Measurements from ENCODE around the gene UBE2J1.
A peak's percentile ranks its signal among the peaks of the same experiment; 100 is the strongest.

Gene UBE2J1

DNA sequence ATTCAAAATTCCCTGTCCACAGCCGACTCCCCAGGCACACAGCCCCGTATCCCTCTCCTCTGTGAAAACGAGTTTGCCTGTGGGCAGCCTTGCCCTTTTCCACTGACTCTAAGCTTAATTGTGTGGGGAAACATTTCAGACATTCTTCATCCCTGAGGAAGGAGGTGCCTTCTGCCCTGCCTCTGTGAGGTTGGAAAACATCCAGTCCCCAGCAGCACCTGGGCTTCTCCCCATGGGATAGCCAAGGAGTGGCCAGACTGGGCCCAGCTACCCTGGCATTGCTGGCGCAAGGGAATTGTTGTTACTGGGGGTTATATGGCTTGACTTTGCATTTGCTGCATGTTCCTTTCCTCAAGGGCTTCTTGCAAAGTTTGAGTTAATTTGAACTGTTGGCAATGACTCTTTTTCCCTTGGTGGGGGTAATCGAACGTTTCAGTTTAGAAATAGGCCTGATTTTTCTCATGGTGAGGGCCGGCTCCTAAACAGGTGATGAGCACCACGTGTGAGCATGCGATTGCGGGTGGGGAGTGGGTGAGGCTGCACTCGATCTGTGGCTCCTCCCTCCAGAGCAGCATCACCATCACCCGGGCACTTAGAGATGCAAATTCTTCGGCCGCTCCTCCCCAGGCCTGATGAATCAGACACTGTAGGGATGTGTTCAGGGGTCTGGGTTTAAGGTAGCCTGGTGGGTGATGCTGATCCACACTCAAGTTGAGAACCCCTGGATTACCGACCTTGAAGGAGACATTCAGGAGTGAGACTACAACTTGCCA is 67.4 kb downstream of the UBE2J1 start:
- Histone ChIP-seq H3K18ac (ENCODE audit: low read length) (no peak overlapping the region), H2AFZ (ENCODE audit: insufficient read depth, low read length, poor library complexity) (no peak overlapping the region), H3K9me3 (ENCODE audit: insufficient read depth, low read depth, low read length) (peaks cover 1% of the 10 kb centered on the region), H3K23ac (ENCODE audit: low read length) (no peak overlapping the region), H2AK5ac (ENCODE audit: low read length) (no peak overlapping the region), H3K27me3 (ENCODE audit: insufficient read depth, low read length) (no peaks in the 10 kb centered on the region), H2BK5ac (ENCODE audit: low read depth, low read length, poor library complexity) (no peak overlapping the region), H3K36me3 (ENCODE audit: control insufficient read depth in 1 of 2, insufficient read depth in 2 of 2, low read length in 2 of 2) (no peaks in the 10 kb centered on the region), H3K4me3 (ENCODE audit: low read depth, low read length) (no peak overlapping the region), H3K4me1 (ENCODE audit: control insufficient read depth in 1 of 2, insufficient read depth in 2 of 2, low read length in 2 of 2) (no peaks in the 10 kb centered on the region), H3K9ac (ENCODE audit: low read length) (no peak overlapping the region), H3K79me2 (ENCODE audit: control insufficient read depth, insufficient read depth, low read length, poor library complexity) (no peaks in the 10 kb centered on the region), H3K4ac (ENCODE audit: low read depth, low read length) (no peak overlapping the region), H4K8ac (ENCODE audit: low read depth, low read length) (no peak overlapping the region), H4K91ac (ENCODE audit: low read depth, low read length) (no peak overlapping the region), H2BK12ac (ENCODE audit: low read length) (no peak overlapping the region), H3K79me1 (ENCODE audit: low read length) (no peaks in the 10 kb centered on the region), H4K12ac (ENCODE audit: low read depth, low read length) (no peak overlapping the region), H3K14ac (ENCODE audit: low read length) (no peak overlapping the region), H3K27ac (ENCODE audit: low read depth, low read length) (no peak overlapping the region), H2BK120ac (ENCODE audit: insufficient read depth, low read length, poor library complexity) (no peak overlapping the region), H3K4me2 (ENCODE audit: low read length) (no peak overlapping the region)
- no peak for DNase-seq
- WGBS (ENCODE audit: extremely low coverage, insufficient coverage, insufficient read length) = no CpG with 5 or more reads among the region's 15 CpGs

DNA sequence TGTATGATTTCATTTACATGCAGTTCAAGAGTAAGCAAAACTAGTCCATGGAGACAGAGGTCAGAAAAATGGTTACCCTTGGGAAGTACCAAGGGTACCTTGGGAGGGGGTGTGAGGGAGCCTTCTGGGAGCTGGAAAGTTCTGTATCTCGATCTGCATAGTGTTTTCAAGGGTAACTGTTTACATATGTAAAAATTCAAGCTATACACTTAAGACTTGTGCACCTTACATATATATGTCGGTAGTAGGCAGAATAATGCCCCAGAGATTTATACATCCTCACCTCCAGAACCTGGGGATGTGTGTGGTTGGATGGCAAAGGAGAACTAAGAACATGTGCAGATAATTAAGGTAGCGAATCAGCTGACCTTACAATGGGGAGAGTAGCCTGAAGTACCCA is 68.4 kb downstream of the UBE2J1 start:
- no peak overlapping the region for H3K4ac ChIP-seq (ENCODE audit: low read depth, low read length)
- no CpG with 5 or more reads among the region's 3 CpGs for WGBS (ENCODE audit: extremely low coverage, insufficient coverage, insufficient read length)
- peaks cover 1% of the 10 kb centered on the region for H3K9me3 ChIP-seq (ENCODE audit: insufficient read depth, low read depth, low read length)
- H3K9ac ChIP-seq (ENCODE audit: low read length) = no peak overlapping the region
- H4K91ac ChIP-seq (ENCODE audit: low read depth, low read length) = no peak overlapping the region
- H4K8ac ChIP-seq (ENCODE audit: low read depth, low read length) = no peak overlapping the region
- no peak overlapping the region for H3K18ac ChIP-seq (ENCODE audit: low read length)
- no peaks in the 10 kb centered on the region for H3K27me3 ChIP-seq (ENCODE audit: insufficient read depth, low read length)
- no peaks in the 10 kb centered on the region for H3K4me1 ChIP-seq (ENCODE audit: control insufficient read depth in 1 of 2, insufficient read depth in 2 of 2, low read length in 2 of 2)
- H3K14ac ChIP-seq (ENCODE audit: low read length) = no peak overlapping the region
- no peak overlapping the region for H3K4me3 ChIP-seq (ENCODE audit: low read depth, low read length)
- no peak overlapping the region for H4K12ac ChIP-seq (ENCODE audit: low read depth, low read length)
- H2BK12ac ChIP-seq (ENCODE audit: low read length) = no peak overlapping the region
- no peak overlapping the region for H2AK5ac ChIP-seq (ENCODE audit: low read length)
- no peak overlapping the region for H2AFZ ChIP-seq (ENCODE audit: insufficient read depth, low read length, poor library complexity)
- DNase-seq = no peak
- H3K23ac ChIP-seq (ENCODE audit: low read length) = no peak overlapping the region
- H3K4me2 ChIP-seq (ENCODE audit: low read length) = no peak overlapping the region
- H3K79me1 ChIP-seq (ENCODE audit: low read length) = no peaks in the 10 kb centered on the region
- no peak overlapping the region for H3K27ac ChIP-seq (ENCODE audit: low read depth, low read length)
- H3K36me3 ChIP-seq (ENCODE audit: control insufficient read depth in 1 of 2, insufficient read depth in 2 of 2, low read length in 2 of 2) = no peaks in the 10 kb centered on the region
- H2BK5ac ChIP-seq (ENCODE audit: low read depth, low read length, poor library complexity) = no peak overlapping the region
- H2BK120ac ChIP-seq (ENCODE audit: insufficient read depth, low read length, poor library complexity) = no peak overlapping the region
- no peaks in the 10 kb centered on the region for H3K79me2 ChIP-seq (ENCODE audit: control insufficient read depth, insufficient read depth, low read length, poor library complexity)

GRCh38 chr6:89282749-89283148 is 69.8 kb downstream of the UBE2J1 start:
- Histone ChIP-seq H3K79me1 (ENCODE audit: low read length) (no peaks in the 10 kb centered on the region), H3K4me1 (ENCODE audit: control insufficient read depth in 1 of 2, insufficient read depth in 2 of 2, low read length in 2 of 2) (no peaks in the 10 kb centered on the region), H3K27me3 (ENCODE audit: insufficient read depth, low read length) (no peaks in the 10 kb centered on the region), H2BK12ac (ENCODE audit: low read length) (no peak overlapping the region), H2AFZ (ENCODE audit: insufficient read depth, low read length, poor library complexity) (no peak overlapping the region), H3K23ac (ENCODE audit: low read length) (no peak overlapping the region), H4K91ac (ENCODE audit: low read depth, low read length) (no peak overlapping the region), H3K18ac (ENCODE audit: low read length) (no peak overlapping the region), H3K14ac (ENCODE audit: low read length) (no peak overlapping the region), H3K79me2 (ENCODE audit: control insufficient read depth, insufficient read depth, low read length, poor library complexity) (no peaks in the 10 kb centered on the region), H3K27ac (ENCODE audit: low read depth, low read length) (no peak overlapping the region), H3K4me2 (ENCODE audit: low read length) (no peak overlapping the region), H2BK120ac (ENCODE audit: insufficient read depth, low read length, poor library complexity) (no peak overlapping the region), H4K8ac (ENCODE audit: low read depth, low read length) (no peak overlapping the region), H2AK5ac (ENCODE audit: low read length) (no peak overlapping the region), H3K4ac (ENCODE audit: low read depth, low read length) (no peak overlapping the region), H4K12ac (ENCODE audit: low read depth, low read length) (no peak overlapping the region), H2BK5ac (ENCODE audit: low read depth, low read length, poor library complexity) (no peak overlapping the region), H3K4me3 (ENCODE audit: low read depth, low read length) (no peak overlapping the region), H3K9me3 (ENCODE audit: insufficient read depth, low read depth, low read length) (peaks cover 1% of the 10 kb centered on the region), H3K9ac (ENCODE audit: low read length) (no peak overlapping the region), H3K36me3 (ENCODE audit: control insufficient read depth in 1 of 2, insufficient read depth in 2 of 2, low read length in 2 of 2) (no peaks in the 10 kb centered on the region)
- no CpG with 5 or more reads among the region's 9 CpGs for WGBS (ENCODE audit: extremely low coverage, insufficient coverage, insufficient read length)
- DNase-seq = no peak

DNA sequence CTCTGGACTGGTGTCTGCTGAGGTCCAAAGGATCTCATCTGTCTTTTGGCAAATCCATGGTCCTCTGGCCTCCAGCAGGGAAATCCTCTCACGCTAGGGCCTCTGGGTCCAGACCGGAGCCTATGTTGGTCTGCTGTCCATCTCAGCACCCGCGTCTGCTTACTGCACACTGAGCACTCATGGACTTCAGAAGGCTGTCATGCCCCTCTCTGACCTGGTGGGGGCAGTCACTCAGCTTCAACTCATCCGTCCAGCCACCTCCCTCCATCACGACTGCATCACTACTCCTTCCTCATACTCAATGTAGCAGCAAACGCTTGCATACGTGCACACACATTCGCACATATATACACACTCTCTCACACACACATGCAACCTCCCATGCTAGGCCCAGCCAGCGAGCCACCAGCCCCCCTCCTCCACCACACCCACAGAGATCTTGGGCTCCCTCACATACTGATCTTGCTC is 70.7 kb downstream of the UBE2J1 start:
- Histone ChIP-seq H4K91ac (ENCODE audit: low read depth, low read length) (no peak overlapping the region), H3K14ac (ENCODE audit: low read length) (no peak overlapping the region), H2BK12ac (ENCODE audit: low read length) (no peak overlapping the region), H3K36me3 (ENCODE audit: control insufficient read depth in 1 of 2, insufficient read depth in 2 of 2, low read length in 2 of 2) (no peaks in the 10 kb centered on the region), H3K23ac (ENCODE audit: low read length) (no peak overlapping the region), H2BK120ac (ENCODE audit: insufficient read depth, low read length, poor library complexity) (no peak overlapping the region), H3K4me3 (ENCODE audit: low read depth, low read length) (no peak overlapping the region), H3K18ac (ENCODE audit: low read length) (no peak overlapping the region), H4K12ac (ENCODE audit: low read depth, low read length) (no peak overlapping the region), H3K79me1 (ENCODE audit: low read length) (no peaks in the 10 kb centered on the region), H3K79me2 (ENCODE audit: control insufficient read depth, insufficient read depth, low read length, poor library complexity) (no peaks in the 10 kb centered on the region), H3K4ac (ENCODE audit: low read depth, low read length) (no peak overlapping the region), H3K27me3 (ENCODE audit: insufficient read depth, low read length) (no peaks in the 10 kb centered on the region), H3K4me2 (ENCODE audit: low read length) (no peak overlapping the region), H3K9ac (ENCODE audit: low read length) (no peak overlapping the region), H4K8ac (ENCODE audit: low read depth, low read length) (no peak overlapping the region), H3K4me1 (ENCODE audit: control insufficient read depth in 1 of 2, insufficient read depth in 2 of 2, low read length in 2 of 2) (no peaks in the 10 kb centered on the region), H3K9me3 (ENCODE audit: insufficient read depth, low read depth, low read length) (peaks cover 1% of the 10 kb centered on the region), H2BK5ac (ENCODE audit: low read depth, low read length, poor library complexity) (no peak overlapping the region), H2AFZ (ENCODE audit: insufficient read depth, low read length, poor library complexity) (no peak overlapping the region), H2AK5ac (ENCODE audit: low read length) (no peak overlapping the region), H3K27ac (ENCODE audit: low read depth, low read length) (no peak overlapping the region)
- DNase-seq = peak; percentile 23 to 48
- WGBS (ENCODE audit: extremely low coverage, insufficient coverage, insufficient read length) = no CpG with 5 or more reads among the region's 10 CpGs

Data from trophoblast cell (in vitro differentiated cells and primary cell).